ENCODE data around the gene AMER1. TPM values are rescaled to one million over a fixed set of nuclear protein-coding genes. Genes with fewer than 3 reads are reported as not detected.
A peak's percentile ranks its signal among the peaks of the same experiment; 100 is the strongest.
"Not testable (repeated sequence)": the region's sequence is repeated elsewhere in the genome, so short reads cannot be mapped to it uniquely, and the experiment has no call there.

AMER1 gene
- total RNA-seq, result 3.1 TPM

GRCh38 chrX:64205441-64205734 is at the start of gene AMER1:
TSS of gene AMER1 (minus strand) at chrX:64205708. CDS start at chrX:64193286, 12,422 bp downstream.
- Histone ChIP-seq H3K27me3 (ENCODE audit: insufficient read depth, low read length) (no peaks in the 10 kb centered on the region), H3K4me3 (ENCODE audit: low read length) (peak within 1 kb of the TSS; percentile 59), H3K4me1 (ENCODE audit: insufficient read depth, low read length) (peaks cover 16% of the 10 kb centered on the region), H3K9me3 (ENCODE audit: low read depth, low read length) (no peaks in the 10 kb centered on the region)

GRCh38 chrX:64230123-64230970 is 24.8 kb upstream of the AMER1 start, which contains the start of gene ASB12:
TSS of gene ASB12 (minus strand) at chrX:64230607. CDS start at chrX:64225650, 4,957 bp downstream.
- no peak within 1 kb of the TSS for H3K4me3 ChIP-seq (ENCODE audit: low read length)
- no peaks in the 10 kb centered on the region for H3K4me1 ChIP-seq (ENCODE audit: insufficient read depth, low read length)
- no peaks in the 10 kb centered on the region for H3K27me3 ChIP-seq (ENCODE audit: insufficient read depth, low read length)
- no peaks in the 10 kb centered on the region for H3K9me3 ChIP-seq (ENCODE audit: low read depth, low read length)

GRCh38 chrX:64229154-64229553 is 23.6 kb upstream of the AMER1 start:
- no peaks in the 10 kb centered on the region for H3K9me3 ChIP-seq (ENCODE audit: low read depth, low read length)
- no peak overlapping the region for H3K4me3 ChIP-seq (ENCODE audit: low read length)
- H3K4me1 ChIP-seq (ENCODE audit: insufficient read depth, low read length), result no peaks in the 10 kb centered on the region
- H3K27me3 ChIP-seq (ENCODE audit: insufficient read depth, low read length), result no peaks in the 10 kb centered on the region

DNA sequence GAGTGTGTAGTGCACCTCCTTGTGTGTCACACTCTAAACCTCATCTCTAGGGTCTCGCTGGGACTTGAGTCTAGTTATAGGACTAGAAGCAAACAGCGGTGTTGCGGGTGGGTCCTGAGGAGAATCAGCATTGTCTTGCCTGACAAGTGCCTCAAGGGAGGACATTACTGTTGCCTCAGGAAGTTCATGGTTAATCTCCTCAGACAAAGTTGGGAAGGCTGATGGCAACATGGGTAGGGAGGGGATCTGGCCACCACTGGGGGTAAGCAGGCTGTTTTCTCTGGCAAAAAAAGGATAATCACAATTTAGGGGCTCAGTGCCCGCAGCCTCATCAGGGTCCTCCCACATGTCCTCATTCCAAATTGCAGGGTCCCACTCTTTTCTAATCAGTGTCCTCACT is 12.5 kb upstream of the AMER1 start:
- no peaks in the 10 kb centered on the region for H3K27me3 ChIP-seq (ENCODE audit: insufficient read depth, low read length)
- H3K4me1 ChIP-seq (ENCODE audit: insufficient read depth, low read length), result no peaks in the 10 kb centered on the region
- H3K9me3 ChIP-seq (ENCODE audit: low read depth, low read length), result no peaks in the 10 kb centered on the region

DNA sequence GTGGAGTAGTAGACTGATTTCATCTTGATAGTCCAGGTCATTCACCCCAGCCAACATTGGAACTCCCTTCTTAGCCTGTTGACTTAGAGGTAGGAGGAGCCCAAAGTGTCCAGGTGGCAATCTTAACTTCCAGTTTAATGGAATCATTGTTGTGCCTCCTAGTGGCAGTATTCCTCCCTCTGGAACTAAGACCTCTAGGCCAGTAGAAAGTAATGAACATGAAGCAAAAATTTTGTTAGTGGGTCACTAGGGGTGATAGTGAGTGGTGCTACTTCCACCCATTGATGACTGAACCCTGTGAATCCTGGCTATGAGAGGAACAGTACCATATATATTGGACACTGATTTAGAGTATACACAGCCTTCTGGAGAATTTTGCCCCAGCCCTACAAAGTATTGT is 8.5 kb upstream of the AMER1 start:
- not testable (repeated sequence) for H3K9me3 ChIP-seq (ENCODE audit: low read depth, low read length); H3K4me3 ChIP-seq (ENCODE audit: low read length); H3K27me3 ChIP-seq (ENCODE audit: insufficient read depth, low read length); H3K4me1 ChIP-seq (ENCODE audit: insufficient read depth, low read length)

More for the DNA sequence above, 12.5 kb upstream of the AMER1 start:
- no peak overlapping the region for H3K4me3 ChIP-seq (ENCODE audit: low read length)

GRCh38 chrX:64206556-64207162 is 1.2 kb upstream of the AMER1 start:
- Histone ChIP-seq H3K27me3 (ENCODE audit: insufficient read depth, low read length) (no peaks in the 10 kb centered on the region), H3K4me3 (ENCODE audit: low read length) (peak overlapping the region; percentile 59), H3K4me1 (ENCODE audit: insufficient read depth, low read length) (peaks cover 16% of the 10 kb centered on the region), H3K9me3 (ENCODE audit: low read depth, low read length) (no peaks in the 10 kb centered on the region)

GRCh38 chrX:64205735-64206501 is 410 bp upstream of the AMER1 start:
- Histone ChIP-seq H3K4me3 (ENCODE audit: low read length) (peak overlapping the region; percentile 59), H3K9me3 (ENCODE audit: low read depth, low read length) (no peaks in the 10 kb centered on the region), H3K27me3 (ENCODE audit: insufficient read depth, low read length) (no peaks in the 10 kb centered on the region), H3K4me1 (ENCODE audit: insufficient read depth, low read length) (peaks cover 16% of the 10 kb centered on the region)

DNA sequence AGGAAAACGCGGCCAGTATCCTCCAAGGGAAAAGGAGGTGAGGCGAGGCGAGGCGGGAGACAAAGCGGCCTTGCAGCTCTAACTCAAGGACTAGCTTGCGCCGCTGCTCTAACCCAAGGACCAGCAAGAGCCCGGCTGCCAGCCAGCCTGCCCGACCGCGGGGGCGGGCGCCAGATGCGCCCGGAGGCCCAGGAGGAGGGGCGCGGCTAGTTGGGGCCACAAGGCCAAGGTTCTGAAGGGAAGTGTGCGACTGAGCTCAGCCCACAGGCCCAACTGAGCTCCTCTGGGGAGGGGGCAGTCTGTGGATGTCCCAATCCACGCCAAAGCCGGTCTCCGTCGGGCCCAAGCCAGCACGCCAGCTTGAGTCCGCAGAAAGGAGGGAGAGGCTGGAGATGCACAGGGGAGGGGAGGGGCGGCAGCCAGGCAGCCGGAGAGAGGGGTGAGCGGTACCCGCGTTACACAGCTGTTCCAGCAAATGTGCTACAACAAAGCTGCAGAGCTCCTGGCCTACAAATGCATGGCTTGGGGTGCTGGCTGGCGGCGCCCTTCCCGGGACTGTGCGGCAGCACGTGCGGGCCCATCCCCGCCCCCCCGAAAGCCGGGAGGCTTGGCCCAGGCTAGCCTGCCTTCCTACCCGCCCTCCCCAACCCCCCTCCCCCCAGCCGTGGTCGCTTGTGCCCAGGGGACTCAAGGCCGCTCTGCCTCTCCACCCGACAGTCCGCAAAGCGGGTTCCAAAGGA is 637 bp downstream of the AMER1 start:
- H3K4me3 ChIP-seq (ENCODE audit: low read length), result peak overlapping the region; percentile 59
- no peaks in the 10 kb centered on the region for H3K9me3 ChIP-seq (ENCODE audit: low read depth, low read length)
- H3K27me3 ChIP-seq (ENCODE audit: insufficient read depth, low read length), result no peaks in the 10 kb centered on the region
- H3K4me1 ChIP-seq (ENCODE audit: insufficient read depth, low read length), result peaks cover 16% of the 10 kb centered on the region

DNA sequence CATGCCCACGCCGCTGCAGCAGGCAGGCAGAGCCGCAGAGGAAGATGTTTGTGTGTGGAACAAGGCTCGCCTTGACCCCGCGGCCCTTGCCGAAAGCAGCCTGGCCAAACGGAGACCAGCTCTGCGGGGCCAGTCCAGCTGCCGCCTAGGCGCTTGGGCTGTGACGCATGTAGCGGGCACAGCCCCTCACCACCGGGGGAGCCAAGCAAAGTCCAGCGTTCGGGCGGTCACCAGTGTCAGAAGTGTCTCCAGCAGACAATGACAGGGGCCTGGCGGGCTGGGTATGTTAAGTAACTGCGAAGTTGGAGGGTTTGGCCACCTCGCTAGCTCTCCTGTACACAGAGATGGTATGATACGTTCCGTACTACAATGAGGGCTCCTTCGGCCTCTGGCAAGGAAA is 1.3 kb downstream of the AMER1 start:
- H3K4me3 ChIP-seq (ENCODE audit: low read length), result no peak overlapping the region

GRCh38 chrX:64202808-64203325 is 2.6 kb downstream of the AMER1 start:
- H3K27me3 ChIP-seq (ENCODE audit: insufficient read depth, low read length), result no peaks in the 10 kb centered on the region
- H3K4me3 ChIP-seq (ENCODE audit: low read length), result no peak overlapping the region
- no peaks in the 10 kb centered on the region for H3K9me3 ChIP-seq (ENCODE audit: low read depth, low read length)
- peaks cover 16% of the 10 kb centered on the region for H3K4me1 ChIP-seq (ENCODE audit: insufficient read depth, low read length)

More for the DNA sequence above, 1.3 kb downstream of the AMER1 start:
- Histone ChIP-seq H3K27me3 (ENCODE audit: insufficient read depth, low read length) (no peaks in the 10 kb centered on the region), H3K9me3 (ENCODE audit: low read depth, low read length) (no peaks in the 10 kb centered on the region), H3K4me1 (ENCODE audit: insufficient read depth, low read length) (peaks cover 16% of the 10 kb centered on the region)

DNA sequence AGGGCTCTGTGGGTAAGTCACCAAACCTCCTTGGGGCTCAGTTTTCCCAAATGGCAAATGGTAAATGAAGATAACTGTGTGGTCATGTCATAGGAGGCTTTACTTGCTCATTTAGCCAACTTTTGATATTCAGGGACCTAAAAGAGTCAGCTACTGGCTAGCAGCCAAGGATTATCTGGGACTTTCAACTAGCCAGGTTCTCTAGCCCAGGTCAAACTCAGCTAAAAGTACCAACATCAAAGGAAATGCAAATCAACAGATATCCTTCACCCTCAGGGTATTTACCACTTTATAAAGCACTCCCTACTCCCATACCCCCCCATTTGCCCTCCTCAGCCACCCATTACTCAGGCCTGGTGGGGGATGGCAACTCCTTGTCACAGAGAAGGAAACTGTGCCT is 7.5 kb downstream of the AMER1 start:
- Histone ChIP-seq H3K4me1 (ENCODE audit: insufficient read depth, low read length) (no peaks in the 10 kb centered on the region), H3K27me3 (ENCODE audit: insufficient read depth, low read length) (no peaks in the 10 kb centered on the region), H3K9me3 (ENCODE audit: low read depth, low read length) (no peaks in the 10 kb centered on the region), H3K4me3 (ENCODE audit: low read length) (no peak overlapping the region)

GRCh38 chrX:64196606-64197005 is 8.9 kb downstream of the AMER1 start:
- no peaks in the 10 kb centered on the region for H3K9me3 ChIP-seq (ENCODE audit: low read depth, low read length)
- H3K4me3 ChIP-seq (ENCODE audit: low read length), result no peak overlapping the region
- no peaks in the 10 kb centered on the region for H3K27me3 ChIP-seq (ENCODE audit: insufficient read depth, low read length)
- H3K4me1 ChIP-seq (ENCODE audit: insufficient read depth, low read length), result no peaks in the 10 kb centered on the region

GRCh38 chrX:64195862-64196261 is 9.6 kb downstream of the AMER1 start:
- Histone ChIP-seq H3K4me3 (ENCODE audit: low read length) (no peak overlapping the region), H3K4me1 (ENCODE audit: insufficient read depth, low read length) (no peaks in the 10 kb centered on the region), H3K9me3 (ENCODE audit: low read depth, low read length) (no peaks in the 10 kb centered on the region), H3K27me3 (ENCODE audit: insufficient read depth, low read length) (no peaks in the 10 kb centered on the region)

- Histone ChIP-seq H3K27me3 (ENCODE audit: insufficient read depth, low read length) (no peaks in the 10 kb centered on the region), H3K4me1 (ENCODE audit: insufficient read depth, low read length) (no peaks in the 10 kb centered on the region)
Measured at GRCh38 chrX:64192673-64193072, 12.8 kb downstream of the AMER1 start.

More at GRCh38 chrX:64192673-64193072, 12.8 kb downstream of the AMER1 start:
- Histone ChIP-seq H3K9me3 (ENCODE audit: low read depth, low read length) (no peaks in the 10 kb centered on the region), H3K4me3 (ENCODE audit: low read length) (no peak overlapping the region)
